ENCODE data around the gene GIPC2. TPM values are rescaled to one million over a fixed set of nuclear protein-coding genes. Genes with fewer than 3 reads are reported as not detected.
"Not testable (repeated sequence)": the region's sequence is repeated elsewhere in the genome, so short reads cannot be mapped to it uniquely, and the experiment has no call there.

GIPC2 gene
- polyA plus RNA-seq, 3 donors from 2014 or later: 0.12 TPM; not detected in 2

- Mint-ChIP-seq H3K36me3 (no peaks in the 10 kb centered on the region), H3K27me3 (ENCODE audit: low read depth in 3 of 3) (peaks cover 0 to 6% (median under 1%) of the 10 kb centered on the region in 3 donors), H3K27ac (no peak overlapping the region), H3K9me3 (no peaks in the 10 kb centered on the region), H3K4me1 (no peaks in the 10 kb centered on the region), H3K4me3 (no peak overlapping the region)
- DNase-seq: no peak
Measured at GRCh38 chr1:78060857-78061563, 15.2 kb downstream of the GIPC2 start.

- H3K4me3 Mint-ChIP-seq: no peak overlapping the region
- peaks cover 0 to 7% (median 0%) of the 10 kb centered on the region in 3 donors for H3K27me3 Mint-ChIP-seq (ENCODE audit: low read depth in 3 of 3)
- no peaks in the 10 kb centered on the region for H3K36me3 Mint-ChIP-seq
- DNase-seq: no peak
- H3K4me1 Mint-ChIP-seq: no peaks in the 10 kb centered on the region
- no peak overlapping the region for H3K27ac Mint-ChIP-seq
- H3K9me3 Mint-ChIP-seq: no peaks in the 10 kb centered on the region
Measured at GRCh38 chr1:78061825-78062523, 16.2 kb downstream of the GIPC2 start.

- not testable (repeated sequence) for H3K27ac Mint-ChIP-seq; DNase-seq; H3K36me3 Mint-ChIP-seq; H3K4me3 Mint-ChIP-seq; H3K4me1 Mint-ChIP-seq; H3K9me3 Mint-ChIP-seq; H3K27me3 Mint-ChIP-seq (ENCODE audit: low read depth in 3 of 3)
Measured at GRCh38 chr1:78064886-78065285, 19.1 kb downstream of the GIPC2 start.

- peaks cover 2 to 6% (median 4%) of the 10 kb centered on the region in 3 donors for H3K27me3 Mint-ChIP-seq (ENCODE audit: low read depth in 3 of 3)
- no peaks in the 10 kb centered on the region for H3K36me3 Mint-ChIP-seq
- no peaks in the 10 kb centered on the region for H3K4me1 Mint-ChIP-seq
- H3K9me3 Mint-ChIP-seq: no peaks in the 10 kb centered on the region
- no peak overlapping the region for H3K27ac Mint-ChIP-seq
- no peak for DNase-seq
- H3K4me3 Mint-ChIP-seq: no peak overlapping the region
Measured at GRCh38 chr1:78068681-78069283, 23.0 kb downstream of the GIPC2 start.

DNA sequence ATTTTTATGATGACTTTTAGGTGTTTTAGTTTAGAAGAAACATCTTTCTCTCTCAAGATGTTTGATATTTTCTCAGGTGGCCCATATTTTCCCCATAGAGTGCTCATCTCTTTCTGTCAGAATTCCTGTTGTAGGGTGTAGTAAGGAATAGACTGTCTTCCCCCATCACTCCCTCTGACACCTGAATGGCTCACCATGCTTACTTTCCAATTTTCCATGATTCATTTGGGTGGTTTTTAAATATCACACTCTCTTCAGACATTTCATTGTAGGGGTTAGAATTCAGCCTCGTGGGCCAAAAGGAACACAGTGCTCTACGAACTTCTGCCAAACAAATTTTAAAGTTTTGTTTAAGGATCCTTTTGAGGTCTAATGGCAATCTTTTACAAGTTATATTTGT, 24.0 kb downstream of the GIPC2 start:
- no peak for DNase-seq
- peaks cover 2 to 6% (median 4%) of the 10 kb centered on the region in 3 donors for H3K27me3 Mint-ChIP-seq (ENCODE audit: low read depth in 3 of 3)
- no peak overlapping the region for H3K4me3 Mint-ChIP-seq
- H3K27ac Mint-ChIP-seq: no peak overlapping the region
- H3K9me3 Mint-ChIP-seq: no peaks in the 10 kb centered on the region
- no peaks in the 10 kb centered on the region for H3K36me3 Mint-ChIP-seq
- H3K4me1 Mint-ChIP-seq: no peaks in the 10 kb centered on the region

DNA sequence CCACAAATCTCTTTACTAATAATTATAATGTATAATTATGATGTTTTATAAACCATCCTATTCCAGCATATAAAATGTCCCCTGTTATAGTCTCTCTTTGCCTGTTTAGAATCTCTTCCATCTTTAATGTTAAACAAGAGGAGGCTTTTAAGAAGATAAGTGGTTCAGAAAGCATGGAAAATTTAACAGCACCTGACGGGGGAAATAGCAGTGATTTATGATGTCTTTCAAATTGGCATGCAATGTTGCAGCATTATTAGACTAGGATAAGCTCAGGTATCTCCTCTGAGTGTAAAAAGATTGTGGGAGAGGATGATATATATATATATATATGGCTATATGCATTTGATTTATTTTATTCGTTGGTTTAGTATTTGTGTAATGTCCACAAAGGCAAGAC, 24.4 kb downstream of the GIPC2 start:
- Mint-ChIP-seq H3K9me3 (no peaks in the 10 kb centered on the region), H3K4me1 (no peaks in the 10 kb centered on the region), H3K27me3 (ENCODE audit: low read depth in 3 of 3) (peaks cover 2 to 6% (median 4%) of the 10 kb centered on the region in 3 donors), H3K36me3 (no peaks in the 10 kb centered on the region), H3K4me3 (no peak overlapping the region), H3K27ac (no peak overlapping the region)
- DNase-seq: no peak

DNA sequence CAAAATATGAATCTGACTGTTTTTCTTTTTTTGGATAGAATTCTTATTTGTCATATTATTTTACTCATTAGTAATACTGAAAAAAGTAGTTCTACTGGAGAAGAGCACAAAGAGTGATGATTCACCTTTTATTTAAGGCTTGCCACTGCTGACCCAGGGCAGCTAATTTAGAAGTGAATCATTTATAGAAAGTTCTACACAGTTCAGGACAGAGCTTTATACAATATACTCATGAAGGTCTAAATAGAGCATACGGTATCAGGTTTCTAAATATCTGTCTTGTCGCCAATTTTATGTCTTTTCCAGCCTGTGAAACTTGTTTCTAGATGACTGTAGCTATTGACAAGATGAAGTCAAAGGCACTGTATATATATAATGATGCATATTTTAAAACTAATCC, 25.0 kb downstream of the GIPC2 start:
- Mint-ChIP-seq H3K27ac (no peak overlapping the region), H3K4me1 (no peaks in the 10 kb centered on the region), H3K27me3 (ENCODE audit: low read depth in 3 of 3) (peaks cover 2 to 6% (median 4%) of the 10 kb centered on the region in 3 donors), H3K36me3 (no peaks in the 10 kb centered on the region), H3K4me3 (no peak overlapping the region), H3K9me3 (no peaks in the 10 kb centered on the region)
- no peak for DNase-seq

- Mint-ChIP-seq H3K4me3 (no peak overlapping the region), H3K9me3 (no peaks in the 10 kb centered on the region), H3K27ac (no peak overlapping the region)
Measured at GRCh38 chr1:78071696-78072095, 25.9 kb downstream of the GIPC2 start.

DNA sequence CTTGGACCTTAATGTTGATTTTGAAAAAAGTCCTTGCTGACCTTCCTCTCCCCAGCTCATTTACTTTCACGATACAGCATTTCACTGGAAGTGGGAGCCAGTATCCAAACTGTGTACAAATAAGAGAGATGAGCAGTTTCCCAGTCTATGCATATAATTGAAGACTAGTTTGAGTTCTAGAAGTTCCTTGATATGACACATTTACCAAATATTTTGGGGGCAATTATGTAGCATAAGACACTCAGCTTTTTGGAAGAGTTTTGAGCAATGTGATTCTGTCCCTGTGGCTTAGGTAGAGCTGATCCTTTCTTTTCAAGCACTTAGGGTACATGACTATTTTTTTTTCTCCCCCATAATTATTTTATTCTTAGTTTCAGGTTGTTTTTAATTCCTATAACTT, 26.4 kb downstream of the GIPC2 start:
- peaks cover 0 to 6% (median 4%) of the 10 kb centered on the region in 3 donors for H3K27me3 Mint-ChIP-seq (ENCODE audit: low read depth in 3 of 3)
- H3K36me3 Mint-ChIP-seq: no peaks in the 10 kb centered on the region
- no peak overlapping the region for H3K4me3 Mint-ChIP-seq
- no peaks in the 10 kb centered on the region for H3K9me3 Mint-ChIP-seq
- DNase-seq: no peak
- no peak overlapping the region for H3K27ac Mint-ChIP-seq
- no peaks in the 10 kb centered on the region for H3K4me1 Mint-ChIP-seq

More at GRCh38 chr1:78071696-78072095, 25.9 kb downstream of the GIPC2 start:
- Mint-ChIP-seq H3K36me3 (no peaks in the 10 kb centered on the region), H3K4me1 (no peaks in the 10 kb centered on the region), H3K27me3 (ENCODE audit: low read depth in 3 of 3) (peaks cover 1 to 6% (median 4%) of the 10 kb centered on the region in 3 donors)
- no peak for DNase-seq

DNA sequence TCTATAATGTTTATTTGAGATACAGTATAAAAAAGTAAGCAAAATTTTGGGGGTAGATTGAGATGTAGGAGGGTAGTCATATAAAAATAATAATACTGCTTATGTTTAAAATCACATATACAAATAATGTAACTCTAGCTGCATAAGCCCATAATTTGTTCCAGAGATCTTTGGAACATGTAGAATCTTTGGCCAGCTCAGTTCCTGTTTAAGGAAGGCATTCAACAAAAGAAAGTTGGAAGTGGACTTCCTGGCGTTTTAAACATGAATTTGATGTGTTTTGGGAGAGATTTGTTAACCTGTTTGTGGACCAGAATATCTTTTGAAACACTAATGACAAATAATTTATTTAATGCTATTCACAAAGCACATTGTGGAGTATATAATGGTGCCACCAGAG, 27.7 kb downstream of the GIPC2 start:
- no peak overlapping the region for H3K27ac Mint-ChIP-seq
- no peak for DNase-seq
- no peaks in the 10 kb centered on the region for H3K36me3 Mint-ChIP-seq
- no peak overlapping the region for H3K4me3 Mint-ChIP-seq
- H3K9me3 Mint-ChIP-seq: no peaks in the 10 kb centered on the region
- H3K4me1 Mint-ChIP-seq: no peaks in the 10 kb centered on the region
- peaks cover 0 to 2% (median 2%) of the 10 kb centered on the region in 3 donors for H3K27me3 Mint-ChIP-seq (ENCODE audit: low read depth in 3 of 3)

GRCh38 chr1:78075621-78076020, 29.9 kb downstream of the GIPC2 start:
- no peaks in the 10 kb centered on the region for H3K27me3 Mint-ChIP-seq (ENCODE audit: low read depth in 3 of 3)
- H3K27ac Mint-ChIP-seq: no peak overlapping the region

GRCh38 chr1:78078358-78078757, 32.6 kb downstream of the GIPC2 start:
- Mint-ChIP-seq H3K27ac (no peak overlapping the region), H3K9me3 (no peaks in the 10 kb centered on the region), H3K4me1 (peaks cover 11 to 13% of the 10 kb centered on the region in 2 donors), H3K36me3 (no peaks in the 10 kb centered on the region), H3K4me3 (no peak overlapping the region), H3K27me3 (ENCODE audit: low read depth in 3 of 3) (no peaks in the 10 kb centered on the region)
- no peak for DNase-seq

More at GRCh38 chr1:78075621-78076020, 29.9 kb downstream of the GIPC2 start:
- Mint-ChIP-seq H3K4me3 (no peak overlapping the region), H3K36me3 (no peaks in the 10 kb centered on the region), H3K4me1 (peaks cover 5 to 7% of the 10 kb centered on the region in 2 donors), H3K9me3 (no peaks in the 10 kb centered on the region)
- no peak for DNase-seq

GRCh38 chr1:78079580-78079979, 33.8 kb downstream of the GIPC2 start:
- Mint-ChIP-seq H3K4me1 (peaks cover 11 to 13% of the 10 kb centered on the region in 2 donors), H3K4me3 (no peak overlapping the region), H3K9me3 (no peaks in the 10 kb centered on the region), H3K36me3 (no peaks in the 10 kb centered on the region), H3K27ac (peak overlapping the region in 1 of 6 donors; percentile 20), H3K27me3 (ENCODE audit: low read depth in 3 of 3) (peaks cover 0 to 4% (median 0%) of the 10 kb centered on the region in 3 donors)
- no peak for DNase-seq

- H3K27ac Mint-ChIP-seq: peak overlapping the region; percentile 18 to 80 (median 66)
- H3K4me1 Mint-ChIP-seq: peaks cover 11 to 13% of the 10 kb centered on the region in 2 donors
- DNase-seq: no peak
- peaks cover 0 to 5% (median 0%) of the 10 kb centered on the region in 3 donors for H3K36me3 Mint-ChIP-seq
- H3K4me3 Mint-ChIP-seq: peak overlapping the region; percentile 40 to 69 (median 63)
- H3K27me3 Mint-ChIP-seq (ENCODE audit: low read depth in 3 of 3): peaks cover 0 to 8% (median 0%) of the 10 kb centered on the region in 3 donors
- H3K9me3 Mint-ChIP-seq: peaks cover 0 to 8% (median 6%) of the 10 kb centered on the region in 6 donors
Measured at GRCh38 chr1:78080767-78081166, 35.0 kb downstream of the GIPC2 start.
